Uterus (tissue), 4 donors: Measurements from ENCODE around the gene E4F1. TPM values are rescaled to one million over a fixed set of nuclear protein-coding genes. Genes with fewer than 3 reads are reported as not detected.

Experiments
- DNase-seq, 2 donors: peaks; one replicate each; pipeline ENCODE4 v3.0.0-alpha.2; 2019 to 2020
- H3K27ac ChIP-seq, 2 donors: fragments of 200-600 bp; sonication (generic); 1 replicate in 1 of 2; 2 replicates in 1 of 2; pipeline ENCODE4 v1.5.1; 2016 to 2018
- H3K27me3 ChIP-seq, 2 donors: fragments of 200-600 bp; sonication (generic); one replicate each; pipeline ENCODE4 v1.5.1; 2018 to 2019; ENCODE audit warnings: control low read depth in 1 of 2
- H3K36me3 ChIP-seq, 2 donors: fragments of 200-600 bp; sonication (generic); one replicate each; pipeline ENCODE4 v1.5.1; 2019; ENCODE audit warnings: control low read depth in 1 of 2
- H3K4me1 ChIP-seq, 2 donors: fragments of 200-600 bp; sonication (generic); one replicate each; pipeline ENCODE4 v1.5.1; 2018 to 2019; ENCODE audit warnings: control low read depth in 1 of 2
- H3K4me3 ChIP-seq, 2 donors: fragments of 200-600 bp; sonication (generic); 1 replicate in 1 of 2; 2 replicates in 1 of 2; pipeline ENCODE4 v1.5.1; 2018 to 2019; ENCODE audit warnings: mild to moderate bottlenecking in 1 of 2
- H3K9me3 ChIP-seq, 2 donors: fragments of 200-600 bp; sonication (generic); one replicate each; pipeline ENCODE4 v1.5.1; 2019; ENCODE audit warnings: control low read depth in 1 of 2
- POLR2A ChIP-seq, 2 donors: fragments of 450-650 bp; IDR thresholded peaks; one replicate each; pipeline ENCODE4 v1.6.1; 2016; ENCODE audit warnings: antibody characterized with exemption in 2 of 2, mild to moderate bottlenecking in 1 of 2, moderate library complexity in 1 of 2
- intact Hi-C: fragments of 100-400 bp; cut with DNase I; formaldehyde crosslinking; loops from one replicate; pipeline ENCODE4 v1.15.1; 2023; ENCODE audit warnings: low total_unique reads
- total RNA-seq, 4 donors: library from RNA; depleted of rRNA in 3 of 4; stranded (reverse); fragments of >200 nt in 3 of 4; gene quantifications; one replicate each; pipeline versions ENCODE4 v1.1.0 to v1.2.4, GENCODE V29; 2014 to 2023
- TF ChIP-seq, protein P1 (sequence below), 4 experiments: fragments of 200-600 bp in 2 of 4; fragments of 450-650 bp in 2 of 4; sonication (generic) in 2 of 4; IDR thresholded peaks; one replicate each; pipeline ENCODE4 v1.5.1; 2016 to 2019; ENCODE audit warnings: antibody characterized with exemption in 4 of 4, mild to moderate bottlenecking in 2 of 4, moderate library complexity in 1 of 4
- donor health status: DM: yes; HTN: yes; CAD: no.

The E4F1 gene
- total RNA-seq, 4 donors from 2014 or later, result 8.2 to 41.8 (median 29.9) TPM

DNA sequence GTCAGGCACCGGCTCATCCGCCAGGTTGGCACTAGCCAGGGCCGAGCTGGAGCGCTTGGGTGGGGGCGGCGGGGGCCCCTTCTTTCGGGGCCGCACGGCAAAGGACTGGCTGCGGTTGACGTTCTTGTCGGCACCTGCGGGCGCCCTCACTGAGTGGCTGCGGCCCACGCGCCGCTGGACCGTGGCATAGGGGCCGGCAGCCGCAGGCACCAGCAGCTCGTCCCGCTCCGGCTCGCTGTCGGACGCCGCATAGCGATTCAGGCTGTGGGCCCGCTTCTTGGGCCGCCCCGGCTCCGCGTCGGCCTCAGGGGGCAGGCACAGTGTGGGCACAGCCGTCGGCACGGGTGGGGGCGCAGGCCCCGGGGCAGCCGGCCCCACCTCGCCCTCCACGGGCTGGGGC lies 42.9 kb upstream of the E4F1 start:
- H3K4me3 ChIP-seq, result no peak overlapping the region
- no peaks in the 10 kb centered on the region for H3K9me3 ChIP-seq
- no peak overlapping the region for H3K27ac ChIP-seq
- no peaks in the 10 kb centered on the region for H3K27me3 ChIP-seq
- no peaks in the 10 kb centered on the region for H3K36me3 ChIP-seq
- TF ChIP-seq, protein P1, sequence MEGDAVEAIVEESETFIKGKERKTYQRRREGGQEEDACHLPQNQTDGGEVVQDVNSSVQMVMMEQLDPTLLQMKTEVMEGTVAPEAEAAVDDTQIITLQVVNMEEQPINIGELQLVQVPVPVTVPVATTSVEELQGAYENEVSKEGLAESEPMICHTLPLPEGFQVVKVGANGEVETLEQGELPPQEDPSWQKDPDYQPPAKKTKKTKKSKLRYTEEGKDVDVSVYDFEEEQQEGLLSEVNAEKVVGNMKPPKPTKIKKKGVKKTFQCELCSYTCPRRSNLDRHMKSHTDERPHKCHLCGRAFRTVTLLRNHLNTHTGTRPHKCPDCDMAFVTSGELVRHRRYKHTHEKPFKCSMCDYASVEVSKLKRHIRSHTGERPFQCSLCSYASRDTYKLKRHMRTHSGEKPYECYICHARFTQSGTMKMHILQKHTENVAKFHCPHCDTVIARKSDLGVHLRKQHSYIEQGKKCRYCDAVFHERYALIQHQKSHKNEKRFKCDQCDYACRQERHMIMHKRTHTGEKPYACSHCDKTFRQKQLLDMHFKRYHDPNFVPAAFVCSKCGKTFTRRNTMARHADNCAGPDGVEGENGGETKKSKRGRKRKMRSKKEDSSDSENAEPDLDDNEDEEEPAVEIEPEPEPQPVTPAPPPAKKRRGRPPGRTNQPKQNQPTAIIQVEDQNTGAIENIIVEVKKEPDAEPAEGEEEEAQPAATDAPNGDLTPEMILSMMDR (IDR thresholded peaks at IDR 0.05), result no peak
- TF ChIP-seq POLR2A (IDR thresholded peaks at IDR 0.05), result no peak
- no peak for DNase-seq
- no peaks in the 10 kb centered on the region for H3K4me1 ChIP-seq
- intact Hi-C loops, result no loop called here

DNA sequence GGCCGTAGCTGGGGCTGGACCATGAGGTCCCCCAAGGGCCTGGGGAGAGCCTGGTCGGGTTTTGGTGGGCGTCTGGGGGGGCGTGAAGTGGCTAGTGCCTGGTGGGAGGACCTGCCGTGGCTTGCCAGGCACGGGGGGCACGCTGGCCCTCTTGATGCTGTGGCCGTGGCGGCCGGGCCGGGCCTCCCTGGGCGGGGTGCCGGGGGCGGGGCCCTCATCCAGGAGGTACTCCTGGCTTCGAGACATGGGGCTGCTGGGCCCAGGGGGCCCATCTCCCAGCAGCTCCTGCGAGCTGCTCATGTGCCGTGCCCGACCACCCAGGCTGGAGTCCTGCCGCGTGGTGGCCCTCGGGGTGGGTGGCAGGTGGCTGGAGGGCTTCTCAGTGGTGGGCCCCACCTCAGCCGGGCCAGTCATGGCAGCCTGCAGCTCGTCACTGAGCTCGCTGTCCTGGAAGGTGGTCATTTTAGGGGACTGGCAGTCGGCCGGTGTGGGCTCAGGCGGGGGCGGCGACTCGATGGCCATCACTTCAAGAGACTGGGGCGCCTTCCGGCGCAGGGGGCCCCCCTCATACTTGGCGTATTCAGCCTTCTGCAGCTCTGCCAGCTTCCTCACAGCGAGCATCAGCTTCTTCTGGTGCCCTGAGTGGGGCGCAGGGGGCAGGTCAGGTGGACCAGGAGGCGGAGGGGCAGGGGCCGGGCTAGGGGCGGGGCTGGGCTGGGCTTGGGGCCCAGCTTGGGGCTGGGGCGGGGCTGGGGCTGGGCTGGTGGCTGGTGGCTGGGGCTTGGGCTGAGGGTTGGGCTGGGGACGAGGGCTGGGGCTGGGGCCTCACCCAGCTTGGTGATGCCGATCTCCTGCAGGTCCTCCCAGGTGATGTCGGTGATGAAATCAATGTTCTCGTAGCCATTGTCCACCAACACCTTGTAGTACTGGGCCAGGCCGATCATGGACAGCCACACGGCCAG lies 42.1 kb upstream of the E4F1 start:
- Histone ChIP-seq H3K27me3 (no peaks in the 10 kb centered on the region), H3K4me1 (no peaks in the 10 kb centered on the region), H3K4me3 (no peak overlapping the region), H3K27ac (no peak overlapping the region), H3K36me3 (no peaks in the 10 kb centered on the region), H3K9me3 (no peaks in the 10 kb centered on the region)
- DNase-seq, result no peak
- no peak for TF ChIP-seq POLR2A (IDR thresholded peaks at IDR 0.05)
- TF ChIP-seq, protein P1 (IDR thresholded peaks at IDR 0.05), result no peak
- intact Hi-C loops, result no loop called here

DNA sequence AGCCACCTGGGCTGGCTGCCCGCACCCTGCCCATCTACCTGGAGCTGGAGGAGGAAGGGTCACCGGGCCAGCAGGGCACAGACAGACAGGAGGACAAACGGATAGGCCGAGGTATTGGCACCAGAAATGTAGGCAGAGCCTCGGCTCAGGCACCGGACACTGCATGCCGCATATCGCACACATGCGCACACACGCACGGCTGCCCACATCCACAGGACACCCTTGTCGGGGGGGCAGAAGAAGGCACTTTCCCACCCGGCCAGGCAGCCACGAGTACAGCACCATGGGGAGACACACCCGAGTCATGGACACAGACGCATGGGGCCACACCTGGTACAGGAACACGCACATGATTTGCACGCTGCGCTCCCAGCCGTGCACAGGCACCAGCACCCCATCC lies 41.4 kb upstream of the E4F1 start:
- TF ChIP-seq, protein P1 (IDR thresholded peaks at IDR 0.05), result no peak
- no peak for TF ChIP-seq POLR2A (IDR thresholded peaks at IDR 0.05)
- no peaks in the 10 kb centered on the region for H3K36me3 ChIP-seq

DNA sequence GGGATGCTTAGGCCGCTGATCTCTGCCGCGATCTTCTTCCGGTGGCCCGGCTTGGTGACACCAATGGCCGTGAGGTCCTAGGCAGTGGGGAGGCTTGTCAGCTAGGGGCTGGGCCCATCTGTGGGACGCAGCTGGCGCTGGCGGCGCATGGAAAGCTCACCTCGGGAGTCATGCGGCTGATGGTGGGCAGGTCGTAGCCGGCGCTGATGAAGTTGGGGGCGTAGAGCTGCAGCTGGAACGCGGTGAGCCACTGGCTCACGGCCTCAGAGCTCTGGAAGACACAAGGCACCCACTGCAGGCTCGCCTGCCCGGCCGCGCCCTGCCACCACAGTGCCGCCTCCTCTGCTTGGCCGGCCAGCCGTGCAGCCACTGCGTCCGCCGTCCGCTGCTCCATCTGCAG lies 39.7 kb upstream of the E4F1 start:
- Histone ChIP-seq H3K36me3 (no peaks in the 10 kb centered on the region), H3K4me3 (no peak overlapping the region), H3K4me1 (no peaks in the 10 kb centered on the region), H3K9me3 (no peaks in the 10 kb centered on the region), H3K27me3 (no peaks in the 10 kb centered on the region), H3K27ac (no peak overlapping the region)
- no peak for DNase-seq
- intact Hi-C loops, result no loop called here
- TF ChIP-seq, protein P1 (IDR thresholded peaks at IDR 0.05), result no peak
- TF ChIP-seq POLR2A (IDR thresholded peaks at IDR 0.05), result no peak

More for the DNA sequence above, 41.4 kb upstream of the E4F1 start:
- no peak for DNase-seq
- Histone ChIP-seq H3K9me3 (no peaks in the 10 kb centered on the region), H3K27ac (no peak overlapping the region), H3K27me3 (no peaks in the 10 kb centered on the region), H3K4me1 (no peaks in the 10 kb centered on the region), H3K4me3 (no peak overlapping the region)
- intact Hi-C loops, result no loop called here

DNA sequence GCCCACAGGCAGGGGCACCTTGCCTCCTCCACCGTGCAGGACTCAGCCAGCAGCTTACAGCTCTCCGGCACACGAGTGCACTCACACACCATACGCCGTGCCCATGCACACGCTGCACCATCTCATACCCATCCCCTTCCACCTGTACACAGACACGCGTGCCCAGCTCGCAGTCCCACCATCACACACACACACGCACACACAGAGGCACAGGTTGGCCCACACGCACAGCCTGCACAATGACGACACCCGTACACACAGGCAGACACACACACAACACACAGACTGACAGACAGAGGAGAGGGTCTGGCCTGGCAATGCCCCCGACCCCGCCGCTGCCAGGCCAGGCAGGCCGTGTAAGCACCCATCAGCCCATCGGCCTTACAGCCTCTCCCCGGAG lies 39.0 kb upstream of the E4F1 start:
- no peak for DNase-seq
- H3K27me3 ChIP-seq, result no peaks in the 10 kb centered on the region
- H3K27ac ChIP-seq, result no peak overlapping the region
- TF ChIP-seq, protein P1 (IDR thresholded peaks at IDR 0.05), result no peak
- TF ChIP-seq POLR2A (IDR thresholded peaks at IDR 0.05), result no peak
- H3K4me1 ChIP-seq, result no peaks in the 10 kb centered on the region
- no peak overlapping the region for H3K4me3 ChIP-seq
- intact Hi-C loops, result no loop called here
- H3K36me3 ChIP-seq, result no peaks in the 10 kb centered on the region
- no peaks in the 10 kb centered on the region for H3K9me3 ChIP-seq
